ENCODE measurements around the gene ATG9B. TPM values are rescaled to one million over a fixed set of nuclear protein-coding genes. Genes with fewer than 3 reads are reported as not detected.
A peak's percentile ranks its signal among the peaks of the same experiment; 100 is the strongest.

The ATG9B gene
- total and polyA plus RNA-seq, 9 of the 15 experiments (the other 6 are each of a cell fraction or from before 2014, with no cell fraction given): 0.29 to 8.0 (median 2.1) TPM

GRCh38 chr7:151062399-151063211, 38.3 kb upstream of the ATG9B start (continued):
- TF ChIP-seq ZNF431 (CRISPR knock-in tag; IDR thresholded peaks at IDR 0.05): no peak
- no peak for TF ChIP-seq ZNF184 (CRISPR knock-in tag; IDR thresholded peaks at IDR 0.05)
- no peak for TF ChIP-seq CREBBP (IDR thresholded peaks at IDR 0.05; ENCODE audit: low read depth, low read length)
- TF ChIP-seq XRCC3 (IDR thresholded peaks at IDR 0.05): no peak
- TF ChIP-seq POLR2A (conservative IDR thresholded peaks at IDR 0.05): peak; percentile 77
- no peak for TF ChIP-seq ARID3A (IDR thresholded peaks at IDR 0.05; ENCODE audit: borderline replicate concordance, low read depth, low read length)
- no peak for TF ChIP-seq NFXL1 (CRISPR knock-in tag; IDR thresholded peaks at IDR 0.05)
- TF ChIP-seq ZNF778 (CRISPR knock-in tag; IDR thresholded peaks at IDR 0.05): no peak
- TF ChIP-seq KLF6 (CRISPR knock-in tag; IDR thresholded peaks at IDR 0.05; ENCODE audit: borderline replicate concordance): no peak
- TF ChIP-seq BRD9 (IDR thresholded peaks at IDR 0.05; ENCODE audit: low read depth, partially characterized antibody): no peak
- no peak for TF ChIP-seq NCOA6 (IDR thresholded peaks at IDR 0.05)
- no peak for TF ChIP-seq TAF1 (IDR thresholded peaks at IDR 0.05; ENCODE audit: control insufficient read depth, extremely low read depth, insufficient read depth, low read length, severe bottlenecking)
- no peak for TF ChIP-seq HNRNPH1 (optimal IDR thresholded peaks at IDR 0.05; ENCODE audit: low read depth, low read length)
- TF ChIP-seq HINFP (tag; conservative IDR thresholded peaks at IDR 0.05; ENCODE audit: low read depth): no peak
- peak; percentile 48; the same call in 1 of the 2 replicates for TF ChIP-seq CREM (IDR thresholded peaks at IDR 0.05; ENCODE audit: low read depth)
- no peak for TF ChIP-seq ZNF23 (CRISPR knock-in tag; IDR thresholded peaks at IDR 0.05)
- TF ChIP-seq TAF7 (tag; IDR thresholded peaks at IDR 0.05): no peak
- no peak for TF ChIP-seq RHOXF2B (CRISPR knock-in tag; conservative IDR thresholded peaks at IDR 0.05)
- TF ChIP-seq DDX20 (tag; IDR thresholded peaks at IDR 0.05; ENCODE audit: low read depth): no peak
- TF ChIP-seq KDM5B (IDR thresholded peaks at IDR 0.05; ENCODE audit: insufficient replicate concordance, low read depth, low read length): peak; percentile 12
- peak; percentile 97 for TF ChIP-seq USF1 (CRISPR knock-in tag; IDR thresholded peaks at IDR 0.05)
- TF ChIP-seq JUN (IDR thresholded peaks at IDR 0.05; ENCODE audit: borderline replicate concordance, low read depth, low read length): peak; percentile 84; the same call in 1 of the 2 replicates
- TF ChIP-seq JUN (CRISPR knock-in tag; IDR thresholded peaks at IDR 0.05; ENCODE audit: borderline replicate concordance): no peak
- no peak for TF ChIP-seq SMAD1 (IDR thresholded peaks at IDR 0.05; ENCODE audit: low read depth, low read length, partially characterized antibody)
- no peak for TF ChIP-seq BMI1 (IDR thresholded peaks at IDR 0.05; ENCODE audit: low read length)
- no peak for TF ChIP-seq C11orf30 (IDR thresholded peaks at IDR 0.05; ENCODE audit: low read depth)
- no peak for TF ChIP-seq SMARCC2 (IDR thresholded peaks at IDR 0.05; ENCODE audit: low read depth)
- TF ChIP-seq NFIX (CRISPR knock-in tag; IDR thresholded peaks at IDR 0.05; ENCODE audit: low read depth): no peak
